CD4-positive, alpha-beta T cell (primary cell): ENCODE data around the gene STK17A. TPM values are rescaled to one million over a fixed set of nuclear protein-coding genes. Genes with fewer than 3 reads are reported as not detected.

Experiments
- ATAC-seq: fragments of 200-7000 bp; cut with Tn5 transposase; one replicate; pipeline ENCODE4 v1.10.0; 2022; ENCODE audit warnings: mild to moderate bottlenecking; ENCODE audit not compliant: poor library complexity
- CTCF ChIA-PET: fragments of 350-600 bp; sonication (Branson Sonifier 250); formaldehyde crosslinking; loops from one replicate; lab custom pipeline; 2021; ENCODE audit warnings: antibody characterized with exemption, inconsistent platforms; lab: Charles Lee
- POLR2A ChIA-PET: fragments of 350-600 bp; sonication (Branson Sonifier 250); formaldehyde crosslinking; loops from one replicate; lab custom pipeline; 2021; ENCODE audit warnings: antibody characterized with exemption, inconsistent platforms; lab: Charles Lee
- DNase-seq, 14 experiments: peaks; one replicate each; pipeline ENCODE4 v3.0.0-alpha.2; 2013 to 2020; ENCODE audit warnings: mixed read lengths in 2 of 14
- H3K27ac ChIP-seq, 2 donors: one replicate each; pipeline versions ENCODE4 v1.5.1 to v1.7.0; 2013; ENCODE audit warnings: low read length in 2 of 2, low read depth in 1 of 2, mild to moderate bottlenecking in 1 of 2
- H3K27me3 ChIP-seq, 2 experiments: 1 replicate in 1 of 2; 2 replicates in 1 of 2; pipeline versions ENCODE4 v1.6.1 to v1.7.0; 2013; ENCODE audit warnings: low read length in 2 of 2, control low read depth in 1 of 2, mild to moderate bottlenecking in 1 of 2, moderate library complexity in 1 of 2; ENCODE audit not compliant: insufficient read depth in 2 of 2, control insufficient read depth in 1 of 2
- H3K36me3 ChIP-seq: one replicate; pipeline ENCODE4 v1.6.1; 2013; ENCODE audit warnings: low read length, control low read depth; ENCODE audit not compliant: insufficient read depth
- H3K4me1 ChIP-seq: one replicate; pipeline ENCODE4 v1.6.1; 2013; ENCODE audit warnings: low read length, control low read depth; ENCODE audit not compliant: insufficient read depth
- H3K4me3 ChIP-seq: one replicate; pipeline ENCODE4 v1.5.1; 2013; ENCODE audit warnings: mild to moderate bottlenecking, low read length, moderate library complexity
- H3K9me3 ChIP-seq, 2 experiments: 1 replicate in 1 of 2; 2 replicates in 1 of 2; pipeline versions ENCODE4 v1.6.1 to v1.7.0; 2013; ENCODE audit warnings: low read length in 2 of 2, mild to moderate bottlenecking in 2 of 2, control low read depth in 1 of 2, moderate library complexity in 1 of 2; ENCODE audit not compliant: control insufficient read depth in 1 of 2, insufficient read depth in 1 of 2
- H3K27ac Mint-ChIP-seq: one replicate; pipeline ENCODE4 v1.8.0; 2020; ENCODE audit warnings: mixed read lengths
- H3K27me3 Mint-ChIP-seq: one replicate; pipeline ENCODE4 v1.8.0; 2021; ENCODE audit warnings: mixed read lengths
- H3K36me3 Mint-ChIP-seq: one replicate; pipeline ENCODE4 v1.8.0; 2021; ENCODE audit warnings: low read depth, mixed read lengths
- H3K4me1 Mint-ChIP-seq: one replicate; pipeline ENCODE4 v1.8.0; 2021; ENCODE audit warnings: low read depth, mixed read lengths
- H3K4me3 Mint-ChIP-seq: one replicate; pipeline ENCODE4 v1.8.0; 2020; ENCODE audit warnings: mild to moderate bottlenecking, mixed read lengths
- H3K9me3 Mint-ChIP-seq: one replicate; pipeline ENCODE4 v1.8.0; 2020; ENCODE audit warnings: mixed read lengths
- CTCF ChIP-seq: fragments of 200-600 bp; IDR thresholded peaks from one replicate; pipeline ENCODE4 v1.8.0; 2022; ENCODE audit warnings: antibody characterized with exemption, mild to moderate bottlenecking
- intact Hi-C, 2 experiments: fragments of 100-400 bp; cut with DNase I in 1 of 2; cut with micrococcal nuclease in 1 of 2; formaldehyde crosslinking; loops; one replicate each; pipeline versions ENCODE4 v1.15.1 to v1.9.0; 2023 to 2025; cut with DNase I, micrococcal nuclease
- total RNA-seq, 174 experiments: library from RNA in 2 of 174; stranded (reverse) in 2 of 174; gene quantifications; one replicate each; pipeline ENCODE4 v1.2.3 and lab custom pipeline; 2021 to 2026

The STK17A gene
- total RNA-seq, 2 experiments from 2014 or later, result 213 to 218 TPM

- H3K27me3 Mint-ChIP-seq, result peaks cover 20% of the 10 kb centered on the region
- peaks cover 6% of the 10 kb centered on the region for H3K9me3 Mint-ChIP-seq
- Histone ChIP-seq H3K4me1 (no peaks in the 10 kb centered on the region), H3K36me3 (no peaks in the 10 kb centered on the region), H3K9me3 (peaks cover 0 to 4% of the 10 kb centered on the region in 2 experiments), H3K27me3 (peaks cover 0 to 3% of the 10 kb centered on the region in 2 experiments), H3K4me3 (no peak overlapping the region), H3K27ac (no peak overlapping the region)
- DNase-seq (no peak), ATAC-seq (no peak)
- H3K4me3 Mint-ChIP-seq, result no peak overlapping the region
- no peak for TF ChIP-seq CTCF
- POLR2A ChIA-PET, result no interaction called here
- intact Hi-C loops, result no loop called here
- H3K36me3 Mint-ChIP-seq, result no peaks in the 10 kb centered on the region
- H3K27ac Mint-ChIP-seq, result no peak overlapping the region
- no peaks in the 10 kb centered on the region for H3K4me1 Mint-ChIP-seq
- CTCF ChIA-PET, result no interaction called here
Measured at GRCh38 chr7:43546231-43546630, 36.7 kb upstream of the STK17A start.

GRCh38 chr7:43550427-43550826 lies 32.5 kb upstream of the STK17A start:
- no peaks in the 10 kb centered on the region for H3K36me3 Mint-ChIP-seq
- POLR2A ChIA-PET, result no interaction called here
- Histone ChIP-seq H3K36me3 (no peaks in the 10 kb centered on the region), H3K27me3 (peaks cover 0 to 3% of the 10 kb centered on the region in 2 experiments), H3K4me1 (peaks cover 21% of the 10 kb centered on the region), H3K9me3 (peaks cover 0 to 4% of the 10 kb centered on the region in 2 experiments), H3K4me3 (no peak overlapping the region), H3K27ac (no peak overlapping the region)
- no peak overlapping the region for H3K4me3 Mint-ChIP-seq
- DNase-seq (no peak), ATAC-seq (no peak)
- CTCF ChIA-PET, result no interaction called here
- H3K27me3 Mint-ChIP-seq, result peaks cover 13% of the 10 kb centered on the region
- no peak for TF ChIP-seq CTCF
- peaks cover 33% of the 10 kb centered on the region for H3K4me1 Mint-ChIP-seq
- no peak overlapping the region for H3K27ac Mint-ChIP-seq
- H3K9me3 Mint-ChIP-seq, result peaks cover 6% of the 10 kb centered on the region
- intact Hi-C loops, result no loop called here

GRCh38 chr7:43552122-43552521 lies 30.8 kb upstream of the STK17A start:
- Mint-ChIP-seq H3K9me3 (no peaks in the 10 kb centered on the region), H3K4me1 (peaks cover 46% of the 10 kb centered on the region), H3K36me3 (no peaks in the 10 kb centered on the region), H3K4me3 (no peak overlapping the region), H3K27ac (no peak overlapping the region), H3K27me3 (peaks cover under 1% of the 10 kb centered on the region)
- H3K36me3 ChIP-seq, result no peaks in the 10 kb centered on the region
- H3K4me1 ChIP-seq, result peaks cover 21% of the 10 kb centered on the region
- H3K27ac ChIP-seq, result no peak overlapping the region
- intact Hi-C loops, result no loop called here
- TF ChIP-seq CTCF, result no peak
- no peak for ATAC-seq
- no peak overlapping the region for H3K4me3 ChIP-seq
- H3K9me3 ChIP-seq, result peaks cover 0 to 3% of the 10 kb centered on the region in 2 experiments
- CTCF ChIA-PET, result no interaction called here
- peaks cover 0 to 3% of the 10 kb centered on the region in 2 experiments for H3K27me3 ChIP-seq
- POLR2A ChIA-PET, result no interaction called here
- DNase-seq, result no peak
